ENCODE data around the gene AGPAT3.

- no peak for TF ChIP-seq CTCF (IDR thresholded peaks at IDR 0.05)
- TF ChIP-seq POLR2A (IDR thresholded peaks at IDR 0.05): no peak
- no peak for TF ChIP-seq POLR2AphosphoS5 (IDR thresholded peaks at IDR 0.05)
Observed at GRCh38 chr21:43956019-43956669, 91.1 kb downstream of the AGPAT3 start.

All from prostate gland (tissue), 2 donors.